GM19467 (cell line): ENCODE measurements around the gene PIGC.
A peak's percentile ranks its signal among the peaks of the same experiment; 100 is the strongest.

Experiments
- ATAC-seq: cut with Tn5 transposase; IDR thresholded peaks from one replicate; pipeline ENCODE4 v1.9.1; 2021; ENCODE audit warnings: mild to moderate bottlenecking, moderate library complexity; ENCODE audit not compliant: unreplicated experiment

PIGC gene

GRCh38 chr1:172400722-172401105, 43.2 kb downstream of the PIGC start:
- no peak for ATAC-seq

GRCh38 chr1:172399756-172400721, 43.8 kb downstream of the PIGC start:
- no peak for ATAC-seq

- no peak for ATAC-seq
These were observed 44.7 kb downstream of the PIGC start for GRCh38 chr1:172398970-172399755.

GRCh38 chr1:172398193-172398592, 45.7 kb downstream of the PIGC start:
- ATAC-seq: no peak

- ATAC-seq: no peak
These were observed 46.2 kb downstream of the PIGC start for GRCh38 chr1:172397633-172398032.

- no peak for ATAC-seq
These were observed 46.6 kb downstream of the PIGC start for GRCh38 chr1:172397221-172397620.

GRCh38 chr1:172395576-172395975, 48.3 kb downstream of the PIGC start:
- ATAC-seq: no peak

- no peak for ATAC-seq
These were observed 49.1 kb downstream of the PIGC start for GRCh38 chr1:172394811-172395210.

GRCh38 chr1:172394141-172394751, 49.6 kb downstream of the PIGC start:
- peak; percentile 74 for ATAC-seq

- ATAC-seq: no peak
These were observed 50.5 kb downstream of the PIGC start for GRCh38 chr1:172393354-172393753.

- no peak for ATAC-seq
These were observed 51.9 kb downstream of the PIGC start for GRCh38 chr1:172391976-172392375.
